ENCODE results near the gene FAM81B.

The FAM81B gene

GRCh38 chr5:95403996-95404395, 12.8 kb downstream of the FAM81B start:
- DNase-seq (ENCODE audit: low read depth), result no peak

DNA sequence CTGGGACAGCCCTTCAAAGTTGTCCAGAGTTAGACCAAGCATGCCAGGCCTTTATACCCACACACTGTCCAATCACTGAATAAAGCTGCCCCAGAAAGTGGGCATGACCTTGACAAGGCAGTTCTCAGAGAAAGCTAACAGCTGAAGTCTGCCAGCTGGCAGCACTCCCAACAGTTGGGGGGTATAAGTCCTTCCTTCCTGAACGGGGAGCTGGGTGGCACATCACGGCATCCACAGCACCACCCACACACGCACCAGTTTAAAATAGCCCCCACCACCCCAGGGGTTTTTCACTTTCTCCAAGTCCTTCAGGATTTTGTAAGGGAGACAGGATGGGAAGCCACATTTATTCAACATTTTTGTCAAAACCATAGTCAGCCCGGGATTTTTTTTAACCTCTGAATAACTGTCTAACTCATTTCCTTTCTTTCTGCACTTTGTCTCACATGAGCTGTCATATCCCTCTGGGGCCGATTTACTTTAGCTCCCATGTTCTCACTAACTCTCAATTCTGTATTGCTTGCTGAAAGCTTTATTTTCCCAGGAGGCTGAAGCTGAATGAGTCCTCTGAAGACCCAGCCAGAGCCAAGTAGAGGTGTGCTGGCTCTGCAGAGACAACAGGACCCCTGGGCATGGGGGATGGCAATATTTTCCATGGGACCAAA, 15.4 kb downstream of the FAM81B start:
- DNase-seq (ENCODE audit: low read depth), result no peak

- no peak for DNase-seq (ENCODE audit: low read depth)
Observed at GRCh38 chr5:95410279-95410678, 19.1 kb downstream of the FAM81B start.

DNA sequence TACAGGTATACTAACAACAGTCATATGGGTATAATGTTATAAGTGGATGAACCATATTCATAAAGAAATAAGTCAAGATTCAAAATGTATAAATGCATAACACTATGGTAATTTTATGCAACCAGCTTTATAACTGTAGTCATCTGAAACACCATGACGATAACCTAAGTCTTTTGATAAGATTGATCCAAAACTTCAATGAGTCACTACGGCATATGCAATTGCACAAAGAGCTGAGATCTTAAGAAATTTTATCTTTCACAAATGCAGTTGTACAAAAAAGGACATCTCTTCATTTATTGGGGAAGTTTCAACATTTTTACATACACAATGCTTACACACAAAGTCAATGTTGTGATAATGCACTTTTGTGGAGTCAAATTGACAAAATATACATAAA, 20.3 kb downstream of the FAM81B start:
- DNase-seq (ENCODE audit: low read depth), result no peak

GRCh38 chr5:95414451-95414850, 23.3 kb downstream of the FAM81B start:
- no peak for DNase-seq (ENCODE audit: low read depth)

GRCh38 chr5:95417971-95418370, 26.8 kb downstream of the FAM81B start:
- DNase-seq (ENCODE audit: low read depth), result no peak

- DNase-seq (ENCODE audit: low read depth), result no peak
Observed at GRCh38 chr5:95422838-95423237, 31.7 kb downstream of the FAM81B start.

DNA sequence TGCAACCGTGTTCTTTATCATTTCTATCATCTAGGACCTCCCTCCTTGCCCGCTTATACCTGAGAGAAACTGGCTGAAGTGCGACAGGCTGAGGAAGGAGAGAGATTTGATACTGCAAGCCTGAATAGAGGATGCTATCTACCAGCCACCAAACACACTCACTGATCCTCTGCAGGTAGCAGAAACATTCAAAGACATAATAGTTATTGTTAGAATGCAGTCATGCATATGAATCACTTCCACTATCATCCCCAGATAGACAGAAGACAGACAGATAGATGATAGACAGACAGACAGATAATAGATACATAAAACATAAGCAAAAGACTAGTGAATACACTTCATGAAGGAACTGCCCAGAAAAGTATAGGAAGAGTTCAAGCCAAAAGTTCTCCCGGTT, 32.9 kb downstream of the FAM81B start:
- no peak for DNase-seq (ENCODE audit: low read depth)

- DNase-seq (ENCODE audit: low read depth), result no peak
Observed at GRCh38 chr5:95424526-95424925, 33.4 kb downstream of the FAM81B start.

DNA sequence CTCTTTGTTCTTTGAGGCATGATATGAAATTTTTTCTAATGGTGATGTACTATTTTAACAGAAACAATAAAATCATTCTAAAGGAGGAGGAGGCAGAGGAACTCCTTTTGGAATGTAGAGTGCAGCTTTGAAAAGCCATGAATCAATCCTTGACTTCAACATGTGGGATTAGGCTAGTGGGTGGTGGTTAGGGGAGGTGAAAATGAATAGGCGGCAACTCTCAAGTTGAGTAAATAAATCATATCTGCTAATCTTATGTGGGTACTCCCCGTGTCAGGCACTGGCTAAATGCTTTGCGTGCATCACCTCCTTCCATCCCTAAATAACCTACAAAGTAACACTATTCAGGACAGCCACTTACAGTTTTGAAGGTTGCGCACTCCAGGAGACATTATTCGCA, 35.1 kb downstream of the FAM81B start:
- DNase-seq (ENCODE audit: low read depth), result no peak

- no peak for DNase-seq (ENCODE audit: low read depth)
Observed at GRCh38 chr5:95432779-95433178, 41.6 kb downstream of the FAM81B start.

GRCh38 chr5:95439801-95440493, 48.8 kb downstream of the FAM81B start:
- no peak for DNase-seq (ENCODE audit: low read depth)

DNA sequence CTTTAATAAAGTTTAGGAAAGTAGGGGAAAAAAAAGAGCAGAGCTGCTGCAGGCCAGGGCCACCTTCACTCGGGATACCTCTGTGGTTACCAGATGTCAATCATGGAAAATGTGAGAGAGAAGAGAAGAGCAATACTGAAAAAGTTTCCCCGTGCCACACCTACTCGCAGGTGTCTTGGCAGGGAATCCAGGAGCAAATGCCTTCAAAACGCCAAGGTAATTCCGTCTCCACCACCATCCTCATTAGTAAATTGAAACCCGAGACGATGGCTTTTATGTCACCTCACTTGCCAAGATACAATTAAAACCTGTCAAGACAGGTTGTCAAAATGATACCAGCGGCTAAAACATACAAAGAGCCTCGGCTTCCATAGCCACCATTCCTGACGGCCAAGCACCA, 49.7 kb downstream of the FAM81B start:
- DNase-seq (ENCODE audit: low read depth), result no peak

DNA sequence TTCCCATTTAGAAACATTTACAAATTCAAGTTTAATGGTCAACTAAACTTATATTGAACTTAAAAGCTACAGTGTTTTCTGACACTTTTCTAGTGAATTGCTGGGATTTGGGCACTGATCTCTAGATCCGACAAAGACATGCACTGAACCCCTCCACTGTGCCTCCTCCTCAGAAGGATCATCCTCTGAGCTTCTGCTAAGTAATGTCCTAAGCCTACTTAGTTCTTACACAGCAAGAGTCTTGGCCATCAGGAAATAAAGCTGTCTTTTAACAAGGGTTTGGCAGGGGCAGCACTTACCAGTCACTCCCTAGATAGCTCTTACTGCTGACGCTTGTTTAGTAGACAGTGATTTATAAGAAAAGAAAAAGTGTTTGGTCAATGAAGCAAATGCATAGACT, 50.5 kb downstream of the FAM81B start:
- no peak for DNase-seq (ENCODE audit: low read depth)

DNA sequence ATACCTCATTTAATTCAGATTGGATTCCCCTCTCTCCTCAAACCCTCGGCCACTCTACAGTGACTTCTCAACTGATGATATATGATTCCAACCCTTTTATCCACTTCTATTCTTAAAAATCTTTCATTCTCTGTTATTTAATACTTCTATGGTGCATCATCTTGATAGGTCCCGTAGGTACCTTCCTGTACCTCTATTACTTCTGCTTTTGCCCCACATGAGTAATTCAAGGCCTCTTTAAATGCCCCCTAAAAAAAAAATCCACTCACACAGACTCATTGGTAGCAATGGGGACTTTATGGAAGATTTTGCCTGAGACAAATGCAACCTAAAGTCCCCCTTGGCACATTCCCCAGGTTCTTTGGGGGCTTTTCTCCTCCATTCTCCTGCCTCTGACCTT, 54.3 kb downstream of the FAM81B start:
- DNase-seq (ENCODE audit: low read depth), result no peak

- no peak for DNase-seq (ENCODE audit: low read depth)
Observed at GRCh38 chr5:95445995-95446394, 54.8 kb downstream of the FAM81B start.

- DNase-seq (ENCODE audit: low read depth), result no peak
Observed at GRCh38 chr5:95446560-95447221, 55.5 kb downstream of the FAM81B start.

DNA sequence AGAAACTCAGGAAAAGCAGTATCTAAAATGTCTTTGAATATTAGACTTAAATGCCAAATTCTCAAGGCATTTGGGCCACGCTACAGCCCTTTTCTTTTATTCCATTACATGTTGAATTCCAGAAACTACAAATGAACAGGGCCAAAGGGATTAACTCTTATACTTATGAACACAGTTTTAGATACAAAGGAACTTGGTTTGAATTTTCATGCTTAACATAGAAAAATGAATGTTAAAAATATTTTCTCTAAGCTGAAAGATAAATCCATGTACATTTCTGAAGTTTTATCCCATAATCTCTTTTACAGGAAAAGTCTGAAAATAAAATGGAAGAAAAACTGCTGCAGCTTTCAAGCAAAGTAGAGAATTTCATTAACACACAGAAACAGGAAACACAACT, 56.8 kb downstream of the FAM81B start:
- DNase-seq (ENCODE audit: low read depth), result no peak

GRCh38 chr5:95448789-95449188, 57.6 kb downstream of the FAM81B start:
- no peak for DNase-seq (ENCODE audit: low read depth)

DNA sequence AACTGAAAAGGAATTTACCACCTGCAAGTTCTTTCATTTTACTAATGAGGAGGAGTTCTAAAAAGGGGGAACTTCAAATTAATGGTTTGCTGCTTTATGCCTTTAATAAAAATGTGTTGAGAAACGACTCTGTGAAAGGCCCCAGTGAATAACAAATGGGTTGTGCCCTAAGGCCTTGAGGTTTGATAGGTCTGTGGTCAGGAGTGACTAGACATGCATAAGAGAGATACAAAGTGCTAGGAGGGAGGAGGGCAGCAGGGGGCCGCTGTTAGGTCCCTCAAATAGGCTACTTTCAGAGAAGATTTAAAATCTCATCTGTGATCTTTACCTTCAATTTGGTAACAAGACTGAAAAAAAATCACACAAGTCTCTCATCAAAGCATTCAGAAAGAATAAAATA, 58.3 kb downstream of the FAM81B start:
- DNase-seq (ENCODE audit: low read depth), result no peak

DNA sequence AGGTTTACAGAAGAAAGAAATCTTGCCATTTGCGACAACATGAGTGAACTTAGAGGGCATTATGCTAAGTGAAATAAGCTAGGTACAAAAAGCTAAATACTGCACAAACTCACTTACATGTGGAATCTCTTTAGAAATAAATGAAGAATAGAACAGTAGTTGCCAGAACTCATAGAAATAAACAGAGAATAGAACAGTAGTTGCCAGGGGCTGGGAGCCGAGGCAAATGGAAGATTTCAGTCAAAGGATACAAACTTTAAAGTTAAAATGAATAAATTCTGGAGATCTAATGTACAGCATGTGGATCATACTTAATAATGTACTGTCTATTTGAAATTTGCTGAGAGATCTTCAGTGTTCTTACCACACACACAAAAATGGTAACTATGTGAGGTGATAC, 63.4 kb downstream of the FAM81B start:
- no peak for DNase-seq (ENCODE audit: low read depth)

GRCh38 chr5:95460665-95461064, 69.5 kb downstream of the FAM81B start:
- DNase-seq (ENCODE audit: low read depth), result no peak

GRCh38 chr5:95471487-95471886, 80.3 kb downstream of the FAM81B start:
- no peak for DNase-seq (ENCODE audit: low read depth)

DNA sequence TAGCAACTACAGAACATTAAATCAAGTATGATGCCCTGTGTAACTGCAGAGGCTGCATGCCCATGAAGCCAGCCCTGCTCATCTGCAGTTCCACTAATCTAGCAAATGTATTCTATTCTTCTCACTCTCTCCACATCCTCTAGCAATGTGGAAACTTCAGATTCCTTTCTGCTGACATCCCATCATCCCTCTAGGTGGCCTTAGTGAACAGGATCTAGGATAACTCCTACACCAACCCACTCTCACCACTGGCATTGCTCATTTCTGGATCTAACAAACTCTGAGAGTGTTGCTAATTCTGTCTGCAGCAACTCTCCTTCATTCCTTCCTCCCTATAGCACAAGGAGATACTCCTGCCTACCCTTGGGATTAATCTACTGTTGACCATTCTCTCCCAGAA, 80.8 kb downstream of the FAM81B start:
- no peak for DNase-seq (ENCODE audit: low read depth)
